ENCODE results near the gene SPSB1. TPM values are rescaled to one million over a fixed set of nuclear protein-coding genes. Genes with fewer than 3 reads are reported as not detected.

The SPSB1 gene
- total and polyA plus RNA-seq, 12 donors, result 1.4 to 14.0 (median 9.9) TPM

DNA sequence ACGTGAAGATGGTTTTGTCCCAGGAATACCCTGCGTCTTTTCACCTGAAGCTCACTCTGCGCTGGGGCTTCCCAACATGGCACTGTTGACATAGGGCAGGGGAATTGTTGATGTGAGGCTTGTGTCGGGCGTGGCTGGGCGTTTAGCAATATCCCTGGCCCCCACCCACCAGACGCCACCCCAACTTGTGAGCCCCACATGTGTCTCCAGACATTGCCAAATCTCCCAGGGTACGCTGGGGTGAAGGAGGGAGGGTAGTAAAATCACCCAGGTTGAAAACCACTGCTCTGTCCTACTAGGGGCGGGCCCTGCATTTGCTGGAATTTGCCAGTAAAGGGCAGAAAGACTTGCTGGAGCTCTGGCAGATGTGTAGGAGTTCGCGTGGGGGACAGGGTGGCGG, 36.0 kb downstream of the SPSB1 start:
- WGBS, 4 donors, result 88 to 96% (median 93%) methylated on average over 12 of the region's 12 CpGs
- H3K27me3 ChIP-seq, result no peaks in the 10 kb centered on the region
- H3K9me3 ChIP-seq (replicated peaks in 1 of 3), result no peaks in the 10 kb centered on the region
- TF ChIP-seq POLR2A (IDR thresholded peaks at IDR 0.05) (no peak), CTCF (IDR thresholded peaks at IDR 0.05) (no peak)
- intact Hi-C loops (cut with DNase I), result loop anchor here in 1 of 2 donors (5.0 kb wide), 1 partner anchor 44 kb away; no protein-coding TSS in a partner anchor
- H3K36me3 ChIP-seq (replicated peaks in 1 of 2), result no peaks in the 10 kb centered on the region
- H3K4me1 ChIP-seq (replicated peaks in 1 of 2), result peaks cover 0 to 10% of the 10 kb centered on the region in 2 donors
- H3K27ac ChIP-seq, result no peak overlapping the region
- H3K4me3 ChIP-seq, result no peak overlapping the region
- no peak for DNase-seq

DNA sequence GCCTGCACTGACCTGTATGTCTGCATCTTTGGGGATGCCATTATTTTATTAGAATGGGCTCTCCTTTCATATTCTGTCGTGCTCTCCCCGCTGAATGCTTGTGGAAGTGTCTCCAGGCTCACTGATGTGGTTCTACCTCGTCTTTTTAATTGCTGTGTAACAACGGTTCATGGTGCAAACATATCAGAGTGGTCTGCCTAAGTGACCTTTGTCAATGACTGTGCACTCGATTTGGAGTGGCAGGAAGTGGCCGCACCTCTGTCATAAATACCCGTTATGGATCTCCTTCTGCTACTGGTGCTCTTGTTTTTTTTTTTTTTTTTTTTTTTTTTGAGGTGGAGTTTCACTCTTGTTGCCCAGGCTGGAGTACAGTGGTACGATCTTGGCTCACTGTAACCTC, 38.3 kb downstream of the SPSB1 start:
- DNase-seq, result no peak
- intact Hi-C loops (cut with DNase I), result no loop called here
- no peak overlapping the region for H3K4me3 ChIP-seq
- 86 to 90% (median 90%) methylated on average over 8 of the region's 8 CpGs for WGBS, 4 donors
- no peaks in the 10 kb centered on the region for H3K9me3 ChIP-seq (replicated peaks in 1 of 3)
- no peaks in the 10 kb centered on the region for H3K27me3 ChIP-seq
- TF ChIP-seq POLR2A (IDR thresholded peaks at IDR 0.05) (no peak), CTCF (IDR thresholded peaks at IDR 0.05) (no peak)
- H3K27ac ChIP-seq, result no peak overlapping the region
- no peaks in the 10 kb centered on the region for H3K36me3 ChIP-seq (replicated peaks in 1 of 2)
- peaks cover 0 to 10% of the 10 kb centered on the region in 2 donors for H3K4me1 ChIP-seq (replicated peaks in 1 of 2)

DNA sequence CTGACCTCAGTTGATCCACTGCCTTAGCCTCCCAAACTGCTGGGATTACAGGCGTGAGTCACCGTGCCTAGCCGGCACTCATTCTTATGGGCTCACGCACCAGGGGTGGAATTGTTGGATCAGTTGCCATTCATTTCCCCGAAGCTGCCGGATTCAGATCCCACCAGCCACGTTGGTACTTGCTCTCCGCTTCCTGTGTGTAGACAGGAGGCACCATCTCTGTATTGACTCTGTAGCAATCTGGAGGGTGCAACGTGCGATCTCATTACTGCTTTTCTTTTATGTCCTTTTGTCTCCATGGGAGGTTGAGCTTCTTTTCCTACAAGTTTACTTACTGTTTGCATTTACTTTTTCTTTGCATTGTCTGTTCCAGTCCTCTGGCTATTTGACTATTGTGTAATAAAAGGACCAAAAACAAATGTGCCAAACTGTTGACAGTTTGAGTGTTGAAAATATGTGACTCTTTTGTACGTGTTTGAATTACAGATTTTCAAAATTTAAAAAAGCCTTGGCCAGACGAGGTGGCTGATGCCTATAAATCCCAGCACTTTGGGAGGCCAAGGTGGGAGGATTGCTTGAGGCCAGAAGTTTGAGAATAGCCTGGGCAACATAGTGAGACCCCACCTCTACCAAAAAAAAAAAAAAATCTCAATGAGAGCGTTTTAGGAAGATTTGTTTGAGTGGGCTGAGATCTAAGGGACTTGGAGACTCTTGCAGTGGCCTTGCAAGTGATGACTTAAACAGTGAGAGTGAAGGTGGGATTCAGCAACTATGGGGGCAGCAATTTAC, 39.1 kb downstream of the SPSB1 start:
- WGBS, 4 donors, result 83 to 90% (median 85%) methylated on average over 13 of the region's 13 CpGs
- intact Hi-C loops (cut with DNase I), result no loop called here
- Histone ChIP-seq H3K27me3 (no peaks in the 10 kb centered on the region), H3K27ac (no peak overlapping the region), H3K9me3 (replicated peaks in 1 of 3) (no peaks in the 10 kb centered on the region), H3K4me1 (replicated peaks in 1 of 2) (peaks cover 0 to 10% of the 10 kb centered on the region in 2 donors), H3K36me3 (replicated peaks in 1 of 2) (no peaks in the 10 kb centered on the region), H3K4me3 (no peak overlapping the region)
- DNase-seq, result no peak
- no peak for TF ChIP-seq POLR2A (IDR thresholded peaks at IDR 0.05)

GRCh38 chr1:9332513-9333143, 39.9 kb downstream of the SPSB1 start:
- peak in 2 of 7 donors; percentile 23 to 38 for DNase-seq
- intact Hi-C loops (cut with DNase I), result no loop called here
- Histone ChIP-seq H3K27ac (no peak overlapping the region), H3K4me3 (no peak overlapping the region), H3K27me3 (no peaks in the 10 kb centered on the region), H3K4me1 (replicated peaks in 1 of 2) (peaks cover 0 to 13% of the 10 kb centered on the region in 2 donors), H3K9me3 (replicated peaks in 1 of 3) (no peaks in the 10 kb centered on the region), H3K36me3 (replicated peaks in 1 of 2) (no peaks in the 10 kb centered on the region)
- 60 to 73% (median 66%) methylated on average over 8 to 12 of the region's 12 CpGs for WGBS, 4 donors
- TF ChIP-seq CTCF (IDR thresholded peaks at IDR 0.05) (no peak), POLR2A (IDR thresholded peaks at IDR 0.05) (no peak)
